Hepatic stellate cell (primary cell): Measurements from ENCODE around the gene LRP2BP.
"Not testable (repeated sequence)": the region's sequence is repeated elsewhere in the genome, so short reads cannot be mapped to it uniquely, and the experiment has no call there.

Experiments used
- DNase-seq: peaks from one replicate; pipeline ENCODE4 v3.0.0; 2011; ENCODE audit warnings: low spot score

The LRP2BP gene

DNA sequence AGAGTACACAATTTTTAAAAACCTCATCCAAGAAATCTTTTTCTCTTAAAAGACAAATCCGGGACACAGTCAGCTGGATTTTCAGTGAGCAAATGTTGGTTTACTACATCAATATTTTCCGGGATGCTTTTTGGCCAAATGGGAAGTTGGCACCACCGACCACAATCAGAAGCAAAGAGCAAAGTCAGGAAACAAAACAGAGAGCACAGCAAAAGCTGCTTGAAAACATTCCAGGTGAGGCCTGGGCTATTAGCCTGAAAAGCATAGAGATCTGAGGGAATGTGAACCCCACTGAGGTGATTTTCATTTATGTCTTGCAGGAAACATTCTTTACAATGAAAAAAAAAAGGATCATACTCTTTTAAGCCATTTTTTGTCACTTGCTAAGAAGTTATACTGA is 33.9 kb downstream of the LRP2BP start:
- no peak for DNase-seq

- peak; percentile 21 for DNase-seq
These were observed 35.8 kb downstream of the LRP2BP start for GRCh38 chr4:185359767-185360446.

- no peak for DNase-seq
These were observed 36.8 kb downstream of the LRP2BP start for GRCh38 chr4:185358959-185359358.

DNA sequence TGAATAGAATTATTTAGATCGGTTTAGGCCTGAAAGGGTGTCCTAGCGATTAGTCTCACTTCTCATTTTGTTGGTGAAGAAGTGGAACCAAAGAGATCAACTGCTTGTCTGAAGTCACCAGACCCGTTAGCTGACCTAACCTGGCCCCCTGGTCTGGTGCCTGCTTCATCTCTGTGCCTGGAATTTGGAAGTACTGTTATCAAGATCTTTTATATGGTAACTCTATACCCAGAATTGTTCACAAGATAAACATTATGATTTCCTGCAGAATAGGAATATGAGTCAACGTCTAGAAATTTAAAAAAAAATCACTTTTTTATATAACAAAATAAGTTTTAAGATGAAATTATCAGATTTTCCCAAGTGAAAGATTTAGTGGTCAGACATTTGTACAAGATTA is 37.2 kb downstream of the LRP2BP start:
- peak; percentile 62 for DNase-seq

GRCh38 chr4:185357733-185358440 is 37.8 kb downstream of the LRP2BP start:
- DNase-seq, result no peak

- DNase-seq, result no peak
These were observed 38.5 kb downstream of the LRP2BP start for GRCh38 chr4:185357211-185357610.

GRCh38 chr4:185352741-185353140 is 43.0 kb downstream of the LRP2BP start:
- DNase-seq, result no peak

DNA sequence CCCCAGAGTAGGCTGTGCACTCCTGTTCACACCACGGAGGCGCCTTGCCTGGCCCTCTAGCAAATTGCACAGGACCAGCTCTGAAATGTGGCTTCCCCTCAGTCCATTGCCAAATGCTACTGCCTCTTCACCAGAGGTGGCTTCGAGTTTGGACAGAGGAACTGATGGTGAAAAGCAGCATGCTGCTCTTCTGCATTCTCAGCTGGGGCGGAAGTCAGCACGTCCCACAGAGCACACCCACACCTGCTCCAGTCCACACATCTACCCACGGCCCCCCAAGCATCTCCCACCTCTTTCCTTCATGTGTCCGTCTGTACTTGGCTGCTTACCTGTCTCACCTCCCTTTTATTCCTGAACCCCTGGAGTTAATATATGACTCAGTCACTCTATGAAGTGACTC is 43.5 kb downstream of the LRP2BP start:
- no peak for DNase-seq

DNA sequence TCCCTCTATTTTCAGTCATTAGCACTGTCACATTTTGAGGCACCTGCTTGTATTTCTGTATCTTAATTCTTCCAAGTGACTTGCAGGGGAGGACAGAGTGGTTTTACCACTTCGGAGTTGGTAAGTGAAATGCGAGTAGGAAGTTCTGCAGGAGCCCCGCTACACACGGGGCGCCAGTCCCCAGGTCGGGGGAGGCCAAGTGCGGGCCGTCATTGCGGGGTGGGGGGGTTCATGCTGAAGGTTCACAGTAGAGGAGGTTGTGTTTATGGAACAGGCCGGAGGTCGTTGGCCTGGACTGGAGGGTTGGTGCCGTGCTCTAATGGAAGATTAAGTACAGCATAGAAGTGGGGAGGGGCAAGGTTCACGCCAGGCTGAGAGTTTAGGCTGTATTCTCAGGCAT is 44.0 kb downstream of the LRP2BP start:
- no peak for DNase-seq

GRCh38 chr4:185346975-185347601 is 48.6 kb downstream of the LRP2BP start:
- DNase-seq, result no peak

- DNase-seq, result no peak
These were observed 50.8 kb downstream of the LRP2BP start for GRCh38 chr4:185344743-185345538.

DNA sequence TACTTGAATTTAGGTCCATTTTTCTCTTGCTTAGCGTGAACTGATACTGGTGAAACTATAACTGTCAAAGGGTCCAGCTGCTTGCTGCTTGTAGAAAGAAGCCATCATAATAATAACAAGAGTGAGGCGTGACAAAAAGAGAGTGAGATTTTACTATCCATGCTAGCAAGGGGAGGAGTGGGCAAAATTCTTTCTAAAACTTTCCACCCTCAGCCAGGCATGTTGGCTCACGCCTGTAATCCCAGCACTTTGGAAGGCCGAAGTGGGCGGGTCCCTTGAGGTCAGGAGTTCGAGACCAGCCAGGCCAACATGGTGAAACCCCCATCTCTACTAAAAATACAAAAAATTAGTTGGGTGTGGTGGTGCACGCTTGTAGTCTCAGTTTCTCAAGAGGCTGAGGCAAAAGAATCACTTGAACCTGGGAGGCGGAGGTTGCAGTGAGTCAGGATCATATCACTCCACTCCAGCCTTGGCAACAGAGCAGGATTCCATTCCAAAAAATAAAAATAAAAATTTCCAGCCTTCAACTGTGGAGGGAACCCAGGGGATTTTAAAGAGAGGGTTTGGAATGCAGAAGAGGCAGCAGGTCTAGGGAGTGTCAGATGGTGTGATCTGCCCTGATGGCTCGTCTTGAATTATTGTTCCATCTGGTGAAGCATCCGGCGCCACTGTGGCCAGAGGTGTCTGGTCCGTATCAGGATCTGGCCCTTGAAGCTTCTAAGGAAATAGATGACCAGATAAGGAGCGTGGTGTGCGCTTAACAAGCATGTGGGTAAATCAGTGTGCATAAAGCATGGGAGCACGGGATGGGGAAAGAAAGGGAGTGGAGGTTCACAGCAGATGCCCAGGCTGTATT is 51.8 kb downstream of the LRP2BP start:
- DNase-seq, result peak; percentile 31

DNA sequence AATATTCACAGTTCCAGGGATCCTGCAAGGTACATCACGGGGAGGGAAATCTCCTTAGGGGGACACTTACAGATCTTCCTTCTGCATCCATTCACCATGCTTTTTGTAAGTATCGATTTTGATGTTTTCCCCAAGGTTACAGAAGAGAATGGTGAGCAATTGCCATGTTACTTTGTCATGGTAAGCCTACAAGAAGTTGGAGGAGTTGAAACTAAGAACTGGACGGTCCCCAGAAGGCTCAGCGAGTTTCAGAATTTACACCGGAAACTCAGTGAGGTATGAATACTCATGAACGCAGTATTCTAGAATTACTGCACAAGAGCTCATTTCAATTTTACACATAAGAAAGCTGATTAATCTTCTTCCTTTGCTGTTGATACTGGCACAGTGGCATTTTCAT is 53.9 kb downstream of the LRP2BP start:
- no peak for DNase-seq

- no peak for DNase-seq
These were observed 54.3 kb downstream of the LRP2BP start for GRCh38 chr4:185341377-185341776.

GRCh38 chr4:185339941-185340340 is 55.8 kb downstream of the LRP2BP start:
- DNase-seq, result no peak

DNA sequence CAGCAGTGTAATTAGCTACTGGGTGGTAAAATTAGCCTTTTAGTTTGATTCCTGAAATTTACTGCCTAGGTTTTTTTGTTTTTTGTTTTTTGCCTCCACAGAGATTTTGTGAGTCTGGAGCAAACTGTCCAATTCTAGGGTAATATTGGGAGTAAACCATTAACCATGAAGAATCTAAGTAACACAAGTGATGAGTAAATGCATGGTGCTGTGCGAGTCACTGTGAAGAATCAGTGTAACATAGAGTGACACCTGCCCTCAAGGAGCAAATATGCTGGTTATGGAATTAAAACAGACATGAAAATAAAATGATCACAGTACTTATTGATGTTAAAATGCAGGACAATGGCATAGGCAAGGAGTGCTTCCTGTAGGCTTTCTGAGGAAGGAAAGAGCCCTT is 60.1 kb downstream of the LRP2BP start:
- no peak for DNase-seq

DNA sequence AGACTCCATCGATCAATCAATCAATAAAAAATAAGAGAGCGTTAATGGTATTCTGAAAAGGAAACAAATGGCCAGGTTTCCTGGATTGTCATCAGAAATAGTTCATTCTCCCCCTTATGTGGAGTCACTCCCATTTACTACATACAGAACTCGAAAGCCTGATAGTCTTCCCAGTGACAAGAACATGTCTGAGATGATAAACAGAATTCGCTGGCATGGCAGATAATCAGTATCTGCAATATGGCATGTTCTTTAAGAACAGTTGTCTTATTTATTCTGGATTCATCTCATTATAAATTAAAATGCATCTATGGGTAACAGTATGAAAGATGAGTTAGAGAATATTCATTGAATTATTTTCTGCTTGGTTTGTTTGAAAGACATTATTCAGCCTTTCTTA is 61.4 kb downstream of the LRP2BP start:
- no peak for DNase-seq

DNA sequence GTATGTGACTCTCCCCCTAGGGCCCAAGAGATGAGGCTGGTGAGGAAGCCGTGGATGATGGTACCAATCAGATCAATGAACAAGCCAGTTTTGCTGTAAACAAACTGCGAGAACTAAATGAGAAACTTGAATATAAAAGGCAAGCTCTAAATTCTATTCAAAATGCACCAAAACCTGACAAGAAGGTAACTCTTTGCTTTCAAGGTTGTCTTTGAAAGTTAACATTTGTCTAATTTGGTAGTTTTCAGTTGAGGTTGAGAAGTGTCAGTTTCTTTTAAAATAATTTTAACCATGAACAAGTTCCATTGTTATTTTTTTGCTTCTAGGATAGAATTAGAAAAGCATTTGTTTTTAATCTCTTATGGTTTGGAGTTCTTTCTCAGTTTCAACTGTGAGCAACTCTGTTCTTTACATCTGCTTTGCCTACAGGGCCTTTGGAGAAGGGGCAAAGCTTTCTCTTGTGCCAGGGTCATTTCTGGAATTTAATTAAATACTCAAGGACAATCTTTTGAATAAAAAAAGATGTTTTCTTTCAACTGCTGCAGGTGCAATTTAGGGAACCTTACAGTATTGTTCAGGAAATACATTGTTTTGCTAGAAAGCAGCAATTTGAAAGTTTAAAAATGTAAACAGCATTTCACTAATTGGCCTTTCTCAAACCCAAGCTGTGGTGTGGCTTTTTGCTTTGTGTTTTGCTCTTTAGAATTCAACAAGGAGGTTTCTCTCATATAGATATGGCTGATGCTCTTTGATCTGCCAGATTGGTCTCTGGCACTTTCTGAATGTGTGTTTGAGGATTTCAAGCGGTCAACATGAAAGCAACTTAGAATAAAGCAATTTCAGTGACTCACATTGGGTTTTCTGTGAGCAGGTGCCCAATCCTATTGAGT is 62.9 kb downstream of the LRP2BP start:
- no peak for DNase-seq

GRCh38 chr4:185329879-185330510 is 65.7 kb downstream of the LRP2BP start:
- not testable (repeated sequence) for DNase-seq

DNA sequence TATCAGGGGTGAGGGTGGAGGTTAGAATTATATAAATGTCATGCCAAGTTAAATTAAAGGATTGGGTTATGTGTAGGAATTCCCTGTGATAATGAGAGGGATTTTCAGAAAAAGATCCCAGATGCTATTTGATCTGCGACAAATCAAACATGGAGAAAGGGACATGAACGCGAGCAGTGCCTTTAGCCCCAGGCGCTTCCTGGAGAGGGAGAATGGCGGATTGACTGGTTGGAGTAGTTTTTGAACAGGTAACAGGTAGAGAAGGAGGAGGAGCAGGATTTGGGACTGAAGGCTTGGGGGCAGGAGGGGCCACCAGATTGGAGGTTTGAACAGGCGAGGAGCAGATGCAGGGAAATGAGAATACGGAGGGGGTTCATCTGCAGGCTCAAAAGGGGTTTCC is 67.1 kb downstream of the LRP2BP start:
- DNase-seq, result no peak
